Skeletal muscle tissue (tissue), 4 donors: ENCODE measurements around the gene USO1. TPM values are rescaled to one million over a fixed set of nuclear protein-coding genes. Genes with fewer than 3 reads are reported as not detected.
"Not testable (repeated sequence)": the region's sequence is repeated elsewhere in the genome, so short reads cannot be mapped to it uniquely, and the experiment has no call there.

Experiments used
- H3K27ac ChIP-seq: one replicate; pipeline ENCODE4 v1.7.0; 2013; ENCODE audit warnings: mild to moderate bottlenecking, low read depth, low read length, inconsistent platforms
- H3K27me3 ChIP-seq, 3 donors: one replicate each; pipeline ENCODE4 v1.7.0; 2013; ENCODE audit warnings: low read length in 3 of 3; ENCODE audit not compliant: control insufficient read depth in 3 of 3, insufficient read depth in 3 of 3
- H3K36me3 ChIP-seq, 3 donors: one replicate each; pipeline ENCODE4 v1.7.0; 2013; ENCODE audit warnings: low read length in 3 of 3; ENCODE audit not compliant: control insufficient read depth in 3 of 3, insufficient read depth in 3 of 3
- H3K4me1 ChIP-seq, 3 donors: one replicate each; pipeline ENCODE4 v1.7.0; 2013; ENCODE audit warnings: low read length in 3 of 3, mild to moderate bottlenecking in 3 of 3; ENCODE audit not compliant: control insufficient read depth in 3 of 3, insufficient read depth in 3 of 3
- H3K4me3 ChIP-seq, 3 donors: one replicate each; pipeline ENCODE4 v1.7.0; 2013; ENCODE audit warnings: low read length in 3 of 3
- H3K9ac ChIP-seq, 3 donors: one replicate each; pipeline ENCODE4 v1.7.0; 2013; ENCODE audit warnings: low read length in 3 of 3, mild to moderate bottlenecking in 3 of 3, moderate library complexity in 2 of 3, low read depth in 1 of 3
- H3K9me3 ChIP-seq, 3 donors: one replicate each; pipeline ENCODE4 v1.7.0; 2013; ENCODE audit warnings: low read length in 3 of 3; ENCODE audit not compliant: control insufficient read depth in 3 of 3
- total RNA-seq: library from RNA; depleted of rRNA; stranded (reverse); fragments of >200 nt; gene quantifications from one replicate; pipeline ENCODE4 v1.2.3, GENCODE V29; 2014
- donor health status: Osteomylitis.

The USO1 gene
- total RNA-seq, 1 donor from 2014 or later, result 135 TPM

GRCh38 chr4:75786938-75787337, 62.6 kb downstream of the USO1 start:
- Histone ChIP-seq H3K36me3 (peaks cover 17 to 65% (median 53%) of the 10 kb centered on the region in 3 donors), H3K27ac (no peak overlapping the region), H3K4me1 (no peaks in the 10 kb centered on the region), H3K4me3 (no peak overlapping the region), H3K9ac (no peak overlapping the region), H3K9me3 (no peaks in the 10 kb centered on the region), H3K27me3 (no peaks in the 10 kb centered on the region)

GRCh38 chr4:75790024-75790423, 65.6 kb downstream of the USO1 start:
- no peak overlapping the region for H3K4me3 ChIP-seq
- no peak overlapping the region for H3K27ac ChIP-seq
- no peaks in the 10 kb centered on the region for H3K4me1 ChIP-seq
- H3K9ac ChIP-seq, result no peak overlapping the region
- peaks cover 0 to 59% (median 40%) of the 10 kb centered on the region in 3 donors for H3K36me3 ChIP-seq
- no peaks in the 10 kb centered on the region for H3K9me3 ChIP-seq
- H3K27me3 ChIP-seq, result no peaks in the 10 kb centered on the region

- Histone ChIP-seq H3K9me3 (no peaks in the 10 kb centered on the region), H3K27me3 (no peaks in the 10 kb centered on the region), H3K4me1 (no peaks in the 10 kb centered on the region), H3K27ac (no peak overlapping the region), H3K9ac (no peak overlapping the region), H3K36me3 (peaks cover 4 to 27% (median 14%) of the 10 kb centered on the region in 3 donors), H3K4me3 (no peak overlapping the region)
Observed at GRCh38 chr4:75800972-75801371, 76.6 kb downstream of the USO1 start.

GRCh38 chr4:75806035-75806434, 81.7 kb downstream of the USO1 start:
- H3K4me1 ChIP-seq, H3K9ac ChIP-seq, H3K27ac ChIP-seq, H3K27me3 ChIP-seq, H3K4me3 ChIP-seq, H3K9me3 ChIP-seq: not testable (repeated sequence)
- peaks cover 20 to 43% (median 26%) of the 10 kb centered on the region in 3 donors for H3K36me3 ChIP-seq

GRCh38 chr4:75817901-75818300, 93.5 kb downstream of the USO1 start:
- H3K4me1 ChIP-seq, result no peaks in the 10 kb centered on the region

GRCh38 chr4:75819121-75819520, 94.7 kb downstream of the USO1 start:
- no peaks in the 10 kb centered on the region for H3K4me1 ChIP-seq
- H3K27me3 ChIP-seq, result no peaks in the 10 kb centered on the region
- H3K36me3 ChIP-seq, result peaks cover 12 to 15% (median 15%) of the 10 kb centered on the region in 3 donors
- H3K9me3 ChIP-seq, result no peaks in the 10 kb centered on the region
- no peak overlapping the region for H3K27ac ChIP-seq
- no peak overlapping the region for H3K4me3 ChIP-seq
- H3K9ac ChIP-seq, result no peak overlapping the region

More at GRCh38 chr4:75817901-75818300, 93.5 kb downstream of the USO1 start:
- Histone ChIP-seq H3K9me3 (no peaks in the 10 kb centered on the region), H3K36me3 (peaks cover 21 to 23% (median 21%) of the 10 kb centered on the region in 3 donors), H3K27ac (no peak overlapping the region), H3K9ac (no peak overlapping the region), H3K4me3 (no peak overlapping the region), H3K27me3 (no peaks in the 10 kb centered on the region)

GRCh38 chr4:75820197-75820596, 95.8 kb downstream of the USO1 start:
- peaks cover 1 to 4% (median 4%) of the 10 kb centered on the region in 3 donors for H3K36me3 ChIP-seq
- no peaks in the 10 kb centered on the region for H3K27me3 ChIP-seq
- no peak overlapping the region for H3K4me3 ChIP-seq
- H3K9ac ChIP-seq, result no peak overlapping the region
- no peaks in the 10 kb centered on the region for H3K4me1 ChIP-seq
- H3K9me3 ChIP-seq, result no peaks in the 10 kb centered on the region
- H3K27ac ChIP-seq, result no peak overlapping the region

- Histone ChIP-seq H3K9me3 (no peaks in the 10 kb centered on the region), H3K36me3 (no peaks in the 10 kb centered on the region), H3K27ac (no peak overlapping the region), H3K9ac (no peak overlapping the region), H3K4me3 (no peak overlapping the region), H3K4me1 (no peaks in the 10 kb centered on the region), H3K27me3 (no peaks in the 10 kb centered on the region)
Observed at GRCh38 chr4:75820676-75821075, 96.3 kb downstream of the USO1 start.

- Histone ChIP-seq H3K9me3 (no peaks in the 10 kb centered on the region), H3K4me3 (no peak overlapping the region), H3K27me3 (no peaks in the 10 kb centered on the region), H3K36me3 (no peaks in the 10 kb centered on the region), H3K9ac (no peak overlapping the region), H3K27ac (no peak overlapping the region), H3K4me1 (no peaks in the 10 kb centered on the region)
Observed at GRCh38 chr4:75821216-75821615, 96.8 kb downstream of the USO1 start.

- Histone ChIP-seq H3K27me3 (no peaks in the 10 kb centered on the region), H3K9me3 (no peaks in the 10 kb centered on the region), H3K4me1 (no peaks in the 10 kb centered on the region), H3K27ac (no peak overlapping the region), H3K36me3 (no peaks in the 10 kb centered on the region), H3K9ac (no peak overlapping the region), H3K4me3 (no peak overlapping the region)
Observed at GRCh38 chr4:75821966-75822365, 97.6 kb downstream of the USO1 start.

GRCh38 chr4:75822416-75822815, 98.0 kb downstream of the USO1 start:
- Histone ChIP-seq H3K27ac (no peak overlapping the region), H3K9ac (no peak overlapping the region), H3K36me3 (no peaks in the 10 kb centered on the region), H3K27me3 (no peaks in the 10 kb centered on the region), H3K4me3 (no peak overlapping the region), H3K4me1 (no peaks in the 10 kb centered on the region), H3K9me3 (no peaks in the 10 kb centered on the region)
